Breast epithelium (tissue), 3 donors: Measurements from ENCODE around the gene MSH3.

Source experiments
- POLR2A ChIP-seq: fragments of 450-650 bp; IDR thresholded peaks from one replicate; pipeline ENCODE4 v1.6.1; 2016; ENCODE audit warnings: antibody characterized with exemption, mild to moderate bottlenecking, moderate library complexity
- TF ChIP-seq, protein P1 (sequence below), 3 donors: fragments of 450-650 bp; IDR thresholded peaks; one replicate each; pipeline ENCODE4 v1.5.1; 2016 to 2017; ENCODE audit warnings: antibody characterized with exemption in 3 of 3, mild to moderate bottlenecking in 3 of 3, moderate library complexity in 3 of 3

DNA sequence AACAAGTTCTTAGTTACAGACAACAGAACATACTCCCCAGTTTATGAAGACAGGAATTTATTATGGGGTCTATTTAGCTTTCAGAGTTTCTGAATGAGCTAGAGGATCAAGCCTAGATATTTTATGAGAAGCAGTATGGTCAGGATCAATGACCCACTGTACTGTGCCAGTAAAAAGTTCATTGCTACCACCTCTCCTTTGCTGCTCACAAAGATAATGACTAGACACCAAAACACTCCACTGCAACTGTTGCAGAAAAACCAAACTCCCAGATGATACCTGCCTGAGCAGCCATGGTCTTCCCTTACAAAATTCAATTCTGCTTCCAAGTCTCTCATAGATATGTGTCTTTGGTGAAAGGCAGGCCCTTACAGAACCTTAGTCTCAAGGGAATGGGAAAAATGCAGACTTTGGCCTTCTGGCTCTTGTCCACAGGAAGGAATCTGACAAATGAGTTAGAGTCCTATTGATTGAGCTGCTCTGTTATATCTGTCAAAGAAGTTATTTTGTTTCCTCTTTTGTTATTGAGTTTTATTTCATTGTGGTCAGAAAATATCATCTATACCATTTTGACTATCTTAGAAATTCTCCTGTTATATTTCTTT lies 231.0 kb downstream of the MSH3 start:
- TF ChIP-seq, protein P1, sequence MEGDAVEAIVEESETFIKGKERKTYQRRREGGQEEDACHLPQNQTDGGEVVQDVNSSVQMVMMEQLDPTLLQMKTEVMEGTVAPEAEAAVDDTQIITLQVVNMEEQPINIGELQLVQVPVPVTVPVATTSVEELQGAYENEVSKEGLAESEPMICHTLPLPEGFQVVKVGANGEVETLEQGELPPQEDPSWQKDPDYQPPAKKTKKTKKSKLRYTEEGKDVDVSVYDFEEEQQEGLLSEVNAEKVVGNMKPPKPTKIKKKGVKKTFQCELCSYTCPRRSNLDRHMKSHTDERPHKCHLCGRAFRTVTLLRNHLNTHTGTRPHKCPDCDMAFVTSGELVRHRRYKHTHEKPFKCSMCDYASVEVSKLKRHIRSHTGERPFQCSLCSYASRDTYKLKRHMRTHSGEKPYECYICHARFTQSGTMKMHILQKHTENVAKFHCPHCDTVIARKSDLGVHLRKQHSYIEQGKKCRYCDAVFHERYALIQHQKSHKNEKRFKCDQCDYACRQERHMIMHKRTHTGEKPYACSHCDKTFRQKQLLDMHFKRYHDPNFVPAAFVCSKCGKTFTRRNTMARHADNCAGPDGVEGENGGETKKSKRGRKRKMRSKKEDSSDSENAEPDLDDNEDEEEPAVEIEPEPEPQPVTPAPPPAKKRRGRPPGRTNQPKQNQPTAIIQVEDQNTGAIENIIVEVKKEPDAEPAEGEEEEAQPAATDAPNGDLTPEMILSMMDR (IDR thresholded peaks at IDR 0.05): no peak
- no peak for TF ChIP-seq POLR2A
